Fibroblast of peridontal ligament (primary cell): ENCODE results near the gene CAMSAP1.

Source experiments
- DNase-seq: peaks from one replicate; pipeline ENCODE4 v3.0.0-alpha.2; 2010; ENCODE audit errors: extremely low read depth

The CAMSAP1 gene

GRCh38 chr9:135761150-135761844 is 146.0 kb downstream of the CAMSAP1 start:
- no peak for DNase-seq

DNA sequence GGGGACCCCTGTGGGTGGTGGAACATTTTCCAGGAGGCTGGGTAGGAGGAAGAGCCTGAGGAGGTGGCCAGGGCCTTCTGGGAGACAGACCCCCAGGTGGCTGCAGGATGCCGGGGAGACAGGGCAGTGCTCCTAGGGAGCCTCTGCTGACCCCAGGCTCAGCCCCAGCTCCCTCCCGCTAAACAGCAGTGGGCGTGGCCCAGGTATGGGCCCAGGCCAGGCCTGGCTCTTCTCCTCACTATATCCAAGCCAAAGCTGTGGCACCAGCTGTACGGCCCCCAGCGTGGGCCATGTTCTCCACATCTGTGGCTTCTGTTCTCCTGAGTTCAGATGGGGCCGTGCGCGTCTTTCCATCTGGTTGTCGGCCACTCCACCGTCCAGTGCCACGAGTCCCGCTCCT is 146.9 kb downstream of the CAMSAP1 start:
- no peak for DNase-seq

DNA sequence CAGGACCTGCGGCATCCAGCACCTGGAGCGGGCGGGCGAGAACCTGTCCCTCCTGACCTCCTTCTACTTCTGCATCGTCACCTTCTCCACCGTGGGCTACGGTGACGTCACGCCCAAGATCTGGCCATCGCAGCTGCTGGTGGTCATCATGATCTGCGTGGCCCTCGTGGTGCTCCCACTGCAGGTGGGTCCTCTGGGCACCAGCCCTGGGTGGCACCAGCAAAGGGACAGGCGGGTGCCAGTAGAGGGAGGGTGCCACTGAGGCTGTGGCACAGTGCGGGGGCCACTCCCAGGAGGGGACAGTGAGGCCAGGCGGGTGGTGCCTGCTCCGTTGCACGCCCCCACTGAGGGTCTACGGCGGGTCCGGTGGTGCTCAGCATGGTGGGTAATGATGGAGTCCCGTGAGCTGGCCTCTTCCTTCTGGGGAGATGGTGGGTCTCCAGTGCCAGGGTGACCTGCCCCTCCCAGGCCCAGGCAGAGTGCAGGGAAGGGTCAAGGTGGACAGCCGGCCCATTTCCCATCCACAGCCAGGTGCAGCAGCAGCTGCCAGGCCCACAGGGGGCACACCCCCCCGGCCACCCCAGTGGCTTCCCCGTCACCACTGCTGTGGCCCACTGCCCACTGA is 147.6 kb downstream of the CAMSAP1 start:
- no peak for DNase-seq

DNA sequence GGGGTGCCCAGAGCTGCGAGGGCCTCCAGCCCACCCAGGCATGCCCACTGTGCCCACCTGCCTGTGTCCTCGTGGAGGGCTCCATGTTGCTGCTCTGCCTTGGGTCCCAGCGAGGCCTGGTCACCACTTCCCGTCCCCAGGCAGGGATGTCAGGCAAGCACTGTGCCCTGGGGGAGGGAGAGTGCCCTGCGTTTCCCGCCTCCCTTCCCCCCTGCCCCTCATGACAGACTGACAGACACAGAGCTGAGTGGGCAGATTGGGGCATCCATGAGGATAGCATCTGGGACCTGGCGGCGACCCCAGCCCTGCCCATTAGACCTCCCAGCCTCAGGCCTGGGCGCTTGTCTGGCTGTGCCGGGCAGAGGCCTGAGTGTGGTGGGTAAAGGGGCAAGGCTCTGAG is 148.5 kb downstream of the CAMSAP1 start:
- DNase-seq, result no peak
